Activated CD4-positive, alpha-beta T cell treated with anti-CD3 and anti-CD28 coated beads for 36 hours (primary cell): ENCODE data around the gene EEF1AKMT1. TPM values are rescaled to one million over a fixed set of nuclear protein-coding genes. Genes with fewer than 3 reads are reported as not detected.
A peak's percentile ranks its signal among the peaks of the same experiment; 100 is the strongest.

Experiments used
- ATAC-seq: fragments of 200-7000 bp; cut with Tn5 transposase; one replicate; pipeline ENCODE4 v1.10.0; 2021; ENCODE audit warnings: mild to moderate bottlenecking, moderate library complexity
- CTCF ChIA-PET: fragments of 350-600 bp; sonication (Branson Sonifier 250); formaldehyde crosslinking; loops from one replicate; lab custom pipeline; 2021; ENCODE audit warnings: antibody characterized with exemption; lab: Charles Lee
- POLR2A ChIA-PET: fragments of 350-600 bp; sonication (Branson Sonifier 250); formaldehyde crosslinking; loops from one replicate; lab custom pipeline; 2021; ENCODE audit warnings: antibody characterized with exemption, inconsistent platforms; lab: Charles Lee
- DNase-seq: peaks from one replicate; pipeline ENCODE4 v3.0.0-alpha.2; 2020
- H3K27ac Mint-ChIP-seq: one replicate; pipeline ENCODE4 v1.8.0; 2021; ENCODE audit warnings: mixed read lengths
- H3K27me3 Mint-ChIP-seq: one replicate; pipeline ENCODE4 v1.8.0; 2021; ENCODE audit warnings: mixed read lengths
- H3K36me3 Mint-ChIP-seq: one replicate; pipeline ENCODE4 v1.8.0; 2021; ENCODE audit warnings: low read depth, mixed read lengths
- H3K4me1 Mint-ChIP-seq: one replicate; pipeline ENCODE4 v1.8.0; 2021; ENCODE audit warnings: mixed read lengths
- H3K4me3 Mint-ChIP-seq: one replicate; pipeline ENCODE4 v1.8.0; 2021; ENCODE audit warnings: mild to moderate bottlenecking, moderate library complexity, mixed read lengths
- H3K9me3 Mint-ChIP-seq: one replicate; pipeline ENCODE4 v1.8.0; 2021; ENCODE audit warnings: low read depth, mixed read lengths
- intact Hi-C, 2 experiments: fragments of 100-400 bp; cut with DNase I in 1 of 2; cut with micrococcal nuclease in 1 of 2; formaldehyde crosslinking; loops; one replicate each; pipeline versions ENCODE4 v1.14.2 to v1.15.1; 2022 to 2024; cut with DNase I, micrococcal nuclease
- total RNA-seq, 2 experiments: library from RNA; stranded (reverse); gene quantifications; one replicate each; pipeline ENCODE4 v1.2.3, GENCODE V29; 2021

EEF1AKMT1 gene
- total RNA-seq, 2 experiments from 2014 or later = 21.0 to 23.9 TPM

DNA sequence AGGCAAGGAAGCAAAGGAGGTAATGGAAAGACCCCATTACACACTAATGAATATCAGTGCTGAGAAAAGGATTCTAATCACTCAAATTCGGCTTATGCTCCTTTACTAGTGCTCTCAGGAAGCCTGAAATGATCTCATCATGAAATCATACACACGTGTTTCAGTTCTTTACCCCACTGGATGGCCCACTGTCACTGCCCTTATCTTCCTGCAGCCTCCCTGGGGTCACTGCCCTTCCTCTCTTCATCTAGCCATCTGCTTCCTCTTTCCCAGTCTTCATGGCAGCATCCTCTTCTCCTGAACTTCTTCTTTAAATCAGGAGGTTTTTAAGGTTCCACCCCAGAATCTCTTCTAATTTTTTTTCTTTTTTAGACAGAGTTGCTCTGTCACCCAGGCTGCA, 27.9 kb upstream of the EEF1AKMT1 start:
- Mint-ChIP-seq H3K27me3 (no peaks in the 10 kb centered on the region), H3K36me3 (peaks cover 36% of the 10 kb centered on the region), H3K4me3 (no peak overlapping the region), H3K27ac (peak overlapping the region; percentile 67), H3K4me1 (peaks cover 27% of the 10 kb centered on the region), H3K9me3 (no peaks in the 10 kb centered on the region)
- intact Hi-C loops = no loop called here
- DNase-seq (no peak), ATAC-seq (no peak)
- ChIA-PET CTCF (interaction anchor here (0.6 kb wide), 1 partner anchor 88 kb away, joined by 4 read pairs; no protein-coding TSS in a partner anchor), POLR2A (no interaction called here)

DNA sequence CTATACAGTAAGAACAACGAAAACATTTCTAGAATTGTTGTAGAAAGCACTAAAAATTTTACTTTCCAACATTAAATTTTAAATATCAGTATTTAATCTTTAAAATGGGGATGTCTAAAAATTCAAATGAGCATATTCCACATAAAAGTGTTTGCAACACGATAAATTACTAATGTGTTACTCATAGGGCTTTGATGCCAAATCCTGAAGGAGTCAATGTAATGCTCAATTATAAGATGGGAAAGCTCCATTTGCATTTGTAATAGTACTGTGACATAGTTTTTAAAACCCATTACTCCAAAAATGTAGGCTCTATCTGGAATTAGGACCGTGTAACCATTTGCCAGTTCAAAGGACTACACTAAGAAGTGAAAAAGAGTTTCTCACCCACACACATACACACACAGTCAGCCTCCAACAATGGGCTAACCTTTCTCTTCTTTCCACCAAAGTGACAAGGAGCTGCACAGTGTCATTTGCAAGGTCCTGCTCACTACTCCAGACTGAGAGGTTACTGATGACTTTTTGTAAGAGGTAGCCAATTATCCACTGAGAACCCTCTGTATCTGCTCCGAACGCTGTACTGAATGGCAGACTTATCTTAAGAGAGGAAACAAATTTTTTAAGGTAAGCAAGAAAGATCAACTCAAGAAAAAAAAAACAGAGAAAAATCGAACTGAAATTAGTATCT, 26.1 kb upstream of the EEF1AKMT1 start:
- peaks cover 28% of the 10 kb centered on the region for H3K4me1 Mint-ChIP-seq
- no peak overlapping the region for H3K27ac Mint-ChIP-seq
- ATAC-seq = no peak
- POLR2A ChIA-PET = no interaction called here
- H3K36me3 Mint-ChIP-seq = peaks cover 38% of the 10 kb centered on the region
- H3K9me3 Mint-ChIP-seq = no peaks in the 10 kb centered on the region
- intact Hi-C loops = no loop called here
- CTCF ChIA-PET = interaction anchor here (0.5 kb wide), 1 partner anchor 11 kb away, joined by 3 read pairs; no protein-coding TSS in a partner anchor
- H3K4me3 Mint-ChIP-seq = no peak overlapping the region
- no peak for DNase-seq
- H3K27me3 Mint-ChIP-seq = no peaks in the 10 kb centered on the region

DNA sequence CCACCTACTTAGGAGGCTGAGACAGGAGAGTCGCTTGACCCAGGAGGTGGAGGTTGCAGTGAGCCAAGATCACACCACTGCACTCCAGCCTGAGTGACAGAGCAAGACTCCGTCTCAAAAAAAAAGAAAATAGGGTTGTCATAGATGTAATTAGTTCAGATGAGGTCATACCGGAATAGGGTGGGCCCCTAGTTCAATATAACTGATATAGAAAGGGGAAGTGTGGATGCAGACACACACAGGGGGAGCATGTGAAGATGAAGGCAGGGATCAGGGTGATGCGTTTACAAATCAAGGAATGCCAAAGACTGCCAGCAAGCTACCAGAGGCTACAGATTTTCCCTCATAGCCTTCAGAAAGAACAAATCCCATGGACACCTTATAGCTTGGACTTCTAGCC, 24.3 kb upstream of the EEF1AKMT1 start:
- peaks cover 22% of the 10 kb centered on the region for H3K4me1 Mint-ChIP-seq

DNA sequence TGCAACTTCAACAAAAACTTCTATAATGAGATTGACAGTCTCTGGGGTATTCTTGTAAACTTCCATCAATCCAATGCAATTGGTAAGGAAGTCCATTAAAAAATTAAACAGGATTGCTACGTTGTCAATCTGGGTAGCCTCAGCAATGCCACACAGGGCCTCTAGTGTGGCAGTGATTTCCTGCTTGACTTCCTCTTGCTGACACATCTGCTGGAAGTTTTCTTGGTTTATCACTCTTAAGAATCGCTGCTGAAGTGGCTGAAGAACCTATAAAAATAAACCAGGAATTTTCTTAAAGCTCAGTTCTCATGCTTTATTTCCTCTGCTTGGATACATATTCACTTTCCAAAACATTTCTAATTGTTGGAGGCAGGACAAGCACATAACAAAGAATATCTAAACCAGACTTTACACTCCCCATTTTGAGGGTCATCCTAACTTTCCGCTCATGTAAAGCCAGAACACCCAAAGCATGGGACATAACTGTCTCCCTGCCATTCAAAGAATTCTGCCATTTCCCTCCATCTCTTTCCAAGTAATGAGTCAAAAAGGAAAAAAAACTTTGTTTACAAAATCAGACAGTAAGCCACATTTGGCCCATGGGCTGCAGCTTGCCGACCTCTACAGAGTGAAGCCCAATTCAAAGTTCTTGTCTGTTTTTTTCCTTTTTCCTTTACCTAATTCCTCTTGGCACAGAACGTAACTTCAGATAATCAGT, 23.2 kb upstream of the EEF1AKMT1 start:
- peaks cover 22% of the 10 kb centered on the region for H3K4me1 Mint-ChIP-seq
- no peak overlapping the region for H3K4me3 Mint-ChIP-seq
- ChIA-PET CTCF (no interaction called here), POLR2A (no interaction called here)
- no peak for DNase-seq
- intact Hi-C loops = no loop called here
- H3K9me3 Mint-ChIP-seq = no peaks in the 10 kb centered on the region
- H3K27me3 Mint-ChIP-seq = no peaks in the 10 kb centered on the region
- peaks cover 51% of the 10 kb centered on the region for H3K36me3 Mint-ChIP-seq
- no peak for ATAC-seq
- peak overlapping the region; percentile 29 for H3K27ac Mint-ChIP-seq

More for the DNA sequence above, 24.3 kb upstream of the EEF1AKMT1 start:
- Mint-ChIP-seq H3K27me3 (no peaks in the 10 kb centered on the region), H3K9me3 (no peaks in the 10 kb centered on the region), H3K36me3 (peaks cover 47% of the 10 kb centered on the region), H3K27ac (no peak overlapping the region), H3K4me3 (no peak overlapping the region)
- ChIA-PET CTCF (interaction anchor here (1.1 kb wide), 1 partner anchor 305 kb away, joined by 3 read pairs; no protein-coding TSS in a partner anchor), POLR2A (no interaction called here)
- no peak for DNase-seq
- ATAC-seq = no peak
- intact Hi-C loops = no loop called here

DNA sequence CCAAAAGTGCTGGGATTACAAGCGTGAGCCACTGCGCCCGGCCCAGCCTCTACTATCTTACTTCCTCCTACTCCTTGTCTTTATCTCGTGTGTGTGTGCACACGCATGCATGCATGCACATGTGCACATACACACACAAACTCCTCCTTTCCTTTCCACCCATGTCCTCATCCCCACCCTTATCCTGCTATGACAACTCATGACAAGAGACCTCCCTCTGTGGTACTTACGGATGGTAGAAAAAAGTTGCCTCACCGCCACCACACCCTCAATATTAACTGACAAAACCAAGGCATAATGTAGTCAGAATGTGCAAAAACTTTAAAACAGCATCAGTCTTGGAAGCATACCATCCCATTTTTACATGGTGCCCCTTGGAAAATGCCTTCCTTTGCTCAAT, 15.9 kb upstream of the EEF1AKMT1 start:
- Mint-ChIP-seq H3K36me3 (peaks cover 42% of the 10 kb centered on the region), H3K27me3 (no peaks in the 10 kb centered on the region), H3K9me3 (no peaks in the 10 kb centered on the region), H3K27ac (peak overlapping the region; percentile 3), H3K4me3 (no peak overlapping the region), H3K4me1 (no peaks in the 10 kb centered on the region)
- DNase-seq = no peak
- ChIA-PET POLR2A (no interaction called here), CTCF (interaction anchor here (0.7 kb wide), 1 partner anchor 10 kb away, joined by 3 read pairs; no protein-coding TSS in a partner anchor)
- intact Hi-C loops = no loop called here
- no peak for ATAC-seq

DNA sequence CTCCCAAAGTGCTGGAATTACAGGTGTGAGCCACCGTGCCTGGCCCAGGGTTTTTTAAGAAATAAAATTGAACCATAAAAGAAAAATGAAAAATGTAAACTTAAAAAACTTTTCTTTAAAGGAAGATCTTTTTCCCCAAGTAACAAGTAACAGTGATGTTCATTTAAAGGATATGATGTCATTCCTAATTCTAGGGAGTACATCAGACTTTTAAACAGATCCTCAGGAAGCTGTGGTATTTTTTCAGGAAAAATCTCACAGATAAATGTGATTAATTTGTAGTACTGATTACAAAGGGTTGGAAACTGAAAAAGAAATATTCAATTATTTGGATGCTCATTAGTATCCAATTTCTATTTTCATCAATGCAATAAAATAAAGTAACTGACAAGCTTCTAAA, 14.6 kb upstream of the EEF1AKMT1 start:
- intact Hi-C loops = no loop called here
- POLR2A ChIA-PET = no interaction called here
- Mint-ChIP-seq H3K4me3 (no peak overlapping the region), H3K4me1 (no peaks in the 10 kb centered on the region), H3K27me3 (no peaks in the 10 kb centered on the region), H3K27ac (no peak overlapping the region), H3K9me3 (no peaks in the 10 kb centered on the region), H3K36me3 (peaks cover 42% of the 10 kb centered on the region)
- ATAC-seq (no peak), DNase-seq (no peak)
- CTCF ChIA-PET = interaction anchor here (0.7 to 1.2 kb wide), 2 partner anchors 41 to 54 kb away, joined by 3 to 4 read pairs; no protein-coding TSS in a partner anchor

DNA sequence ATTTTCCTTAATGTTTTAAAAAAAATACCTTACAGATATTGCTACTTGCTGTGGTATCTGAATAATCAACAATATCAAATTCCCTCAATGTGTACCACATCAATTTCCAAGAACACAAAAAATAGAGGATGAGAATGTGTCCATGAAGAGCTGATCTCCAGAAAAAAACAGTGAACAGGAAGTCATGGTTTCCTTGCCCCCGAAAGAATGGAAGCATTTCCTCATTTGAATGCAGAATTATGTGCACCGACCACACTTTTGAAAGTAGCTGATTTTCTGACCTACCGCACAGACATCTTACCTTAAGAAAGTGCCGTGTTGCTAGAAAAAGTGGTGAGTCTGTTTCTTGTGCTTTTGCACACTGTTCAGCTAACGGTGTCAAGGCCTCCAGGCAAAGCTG, 13.4 kb upstream of the EEF1AKMT1 start:
- ATAC-seq = no peak
- Mint-ChIP-seq H3K4me3 (no peak overlapping the region), H3K9me3 (no peaks in the 10 kb centered on the region), H3K27me3 (no peaks in the 10 kb centered on the region), H3K4me1 (peaks cover 11% of the 10 kb centered on the region), H3K27ac (no peak overlapping the region), H3K36me3 (peaks cover 44% of the 10 kb centered on the region)
- ChIA-PET CTCF (interaction anchor here (0.6 to 1.4 kb wide), 6 partner anchors 41 to 710 kb away, joined by 3 to 4 read pairs (median 3); no protein-coding TSS in a partner anchor), POLR2A (no interaction called here)
- DNase-seq = no peak
- intact Hi-C loops = no loop called here

DNA sequence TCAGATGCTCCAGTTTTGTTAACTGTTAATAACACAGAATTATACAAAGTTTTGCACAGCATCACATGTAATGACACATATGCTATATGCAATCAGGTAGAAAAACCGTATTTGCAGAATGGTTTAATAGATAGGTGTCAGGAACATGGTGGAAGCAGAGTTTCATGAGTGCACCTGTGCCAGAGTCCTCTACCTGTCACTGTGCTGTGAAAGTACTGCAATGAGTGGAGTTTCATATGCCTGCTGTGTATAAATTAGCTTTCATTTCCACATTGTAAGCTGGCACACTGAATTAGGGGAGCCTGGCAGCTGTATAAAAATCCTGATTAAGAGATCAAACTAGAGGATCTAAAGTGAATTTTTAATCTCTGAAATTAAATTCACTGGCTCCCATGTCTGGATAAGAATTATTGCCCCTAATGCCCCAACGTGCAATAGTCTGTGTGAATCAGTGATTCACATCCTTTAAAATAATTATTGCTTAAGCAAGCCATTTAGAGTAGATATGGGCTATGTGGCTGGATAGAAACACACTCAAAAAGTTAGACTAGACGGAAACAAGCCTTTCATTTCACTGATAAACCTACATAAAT, 8.5 kb upstream of the EEF1AKMT1 start:
- CTCF ChIA-PET = interaction anchor here (0.7 to 1.5 kb wide), 5 partner anchors 11 to 68 kb away, joined by 3 to 5 read pairs (median 4); no protein-coding TSS in a partner anchor
- POLR2A ChIA-PET = no interaction called here
- Mint-ChIP-seq H3K36me3 (peaks cover 39% of the 10 kb centered on the region), H3K27me3 (no peaks in the 10 kb centered on the region), H3K4me3 (no peak overlapping the region), H3K9me3 (no peaks in the 10 kb centered on the region), H3K4me1 (peaks cover 15% of the 10 kb centered on the region), H3K27ac (peak overlapping the region; percentile 40)
- peak; percentile 97 for ATAC-seq
- intact Hi-C loops = loop anchor here in 1 of 2 experiments (5.0 kb wide), 1 partner anchor 40 kb away; no protein-coding TSS in a partner anchor
- DNase-seq = peak; percentile 16

DNA sequence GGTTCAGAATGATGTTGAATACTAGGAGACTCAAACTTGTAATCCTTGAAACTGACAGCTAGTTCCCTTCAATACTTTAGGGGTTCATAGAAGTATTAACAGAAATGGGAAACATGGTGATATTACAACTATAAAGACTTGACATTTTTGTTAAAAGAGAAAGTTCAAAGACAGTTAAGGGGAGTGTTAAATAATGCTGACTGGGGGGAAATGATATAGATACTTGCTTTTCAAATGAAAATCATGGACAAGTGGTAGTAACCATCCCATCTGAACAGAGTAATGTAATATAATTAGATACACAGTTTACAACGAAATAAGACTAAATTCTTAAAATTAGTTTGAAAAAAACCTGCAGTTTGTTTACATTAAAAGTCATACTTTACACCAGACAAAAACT, 6.6 kb upstream of the EEF1AKMT1 start:
- DNase-seq (no peak), ATAC-seq (no peak)
- H3K4me1 Mint-ChIP-seq = peaks cover 18% of the 10 kb centered on the region
- no peaks in the 10 kb centered on the region for H3K9me3 Mint-ChIP-seq
- intact Hi-C loops = loop anchor here in 1 of 2 experiments (5.0 kb wide), 1 partner anchor 42 kb away; no protein-coding TSS in a partner anchor
- ChIA-PET POLR2A (no interaction called here), CTCF (interaction anchor here (0.9 to 1.6 kb wide), 4 partner anchors 13 to 583 kb away, joined by 3 to 5 read pairs (median 4); partner anchors contain the start of gene IL17D)
- H3K27ac Mint-ChIP-seq = no peak overlapping the region
- no peak overlapping the region for H3K4me3 Mint-ChIP-seq
- no peaks in the 10 kb centered on the region for H3K27me3 Mint-ChIP-seq
- peaks cover 37% of the 10 kb centered on the region for H3K36me3 Mint-ChIP-seq

DNA sequence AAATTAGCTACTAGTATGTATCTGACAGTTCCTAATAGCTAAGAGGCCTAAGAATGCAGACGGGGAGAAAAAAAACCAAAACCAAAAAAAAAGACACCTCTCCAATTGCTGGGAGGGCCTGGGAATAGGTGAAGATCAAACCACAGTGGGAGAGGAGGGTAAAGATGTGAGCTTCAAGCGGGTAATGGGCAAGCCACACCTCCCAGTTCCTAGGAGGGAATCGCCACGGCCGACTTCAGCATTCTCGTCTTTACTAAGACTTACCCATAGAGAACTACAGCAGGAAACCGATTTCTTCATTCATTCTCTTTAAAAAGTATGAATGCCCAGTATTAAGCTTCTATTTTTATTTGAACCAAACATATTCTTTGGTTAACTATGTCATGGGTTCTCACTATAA, 5.6 kb upstream of the EEF1AKMT1 start:
- Mint-ChIP-seq H3K4me3 (no peak overlapping the region), H3K27ac (no peak overlapping the region), H3K4me1 (peaks cover 24% of the 10 kb centered on the region), H3K36me3 (peaks cover 38% of the 10 kb centered on the region), H3K27me3 (no peaks in the 10 kb centered on the region), H3K9me3 (no peaks in the 10 kb centered on the region)
- intact Hi-C loops = no loop called here
- POLR2A ChIA-PET = no interaction called here
- ATAC-seq = no peak
- DNase-seq = no peak
- CTCF ChIA-PET = interaction anchor here (0.9 to 1.6 kb wide), 4 partner anchors 12 to 582 kb away, joined by 3 to 5 read pairs (median 4); partner anchors contain the start of gene IL17D

DNA sequence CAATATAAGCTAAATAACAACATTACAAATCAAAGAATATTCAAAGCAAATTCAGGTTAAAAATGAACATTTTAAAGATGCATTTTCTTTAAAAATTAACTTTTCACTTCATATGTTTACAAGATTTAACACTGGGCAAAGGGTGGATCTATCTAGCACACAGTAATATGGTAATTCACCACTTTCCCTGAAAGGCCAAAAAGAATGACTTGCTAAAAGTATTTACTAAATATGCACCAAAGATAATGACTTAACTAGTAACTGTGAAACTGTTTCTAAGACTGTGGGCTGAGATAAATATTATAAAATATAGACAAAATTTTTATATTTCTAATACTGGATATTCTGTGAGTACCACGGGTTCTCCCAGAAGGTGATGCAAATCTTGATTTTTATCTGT, 4.5 kb upstream of the EEF1AKMT1 start:
- POLR2A ChIA-PET = no interaction called here
- no peaks in the 10 kb centered on the region for H3K27me3 Mint-ChIP-seq
- CTCF ChIA-PET = no interaction called here
- intact Hi-C loops = no loop called here
- no peaks in the 10 kb centered on the region for H3K9me3 Mint-ChIP-seq
- DNase-seq = no peak
- peaks cover 33% of the 10 kb centered on the region for H3K36me3 Mint-ChIP-seq
- H3K27ac Mint-ChIP-seq = no peak overlapping the region
- peaks cover 32% of the 10 kb centered on the region for H3K4me1 Mint-ChIP-seq
- ATAC-seq = no peak
- no peak overlapping the region for H3K4me3 Mint-ChIP-seq
